ENCODE measurements around the gene KRT39.

KRT39 gene

GRCh38 chr17:40980596-40980995, 13.8 kb upstream of the KRT39 start:
- Histone ChIP-seq H3K4me3 (no peak overlapping the region), H3K9me3 (no peaks in the 10 kb centered on the region), H3K27me3 (peaks cover 0 to 10% of the 10 kb centered on the region in 2 donors), H3K36me3 (no peaks in the 10 kb centered on the region), H3K4me1 (peaks cover 0 to 7% (median 5%) of the 10 kb centered on the region in 4 donors), H3K27ac (no peak overlapping the region)
- intact Hi-C loops (cut with DNase I; ENCODE audit: low total_unique reads): no loop called here
- DNase-seq: no peak
- TF ChIP-seq CTCF (IDR thresholded peaks at IDR 0.05): no peak

GRCh38 chr17:40980117-40980516, 13.4 kb upstream of the KRT39 start:
- Histone ChIP-seq H3K36me3 (no peaks in the 10 kb centered on the region), H3K27ac (no peak overlapping the region), H3K9me3 (no peaks in the 10 kb centered on the region), H3K27me3 (peaks cover 0 to 10% of the 10 kb centered on the region in 2 donors), H3K4me3 (no peak overlapping the region), H3K4me1 (peaks cover 0 to 7% (median 5%) of the 10 kb centered on the region in 4 donors)
- DNase-seq: no peak
- no peak for TF ChIP-seq CTCF (IDR thresholded peaks at IDR 0.05)
- intact Hi-C loops (cut with DNase I; ENCODE audit: low total_unique reads): no loop called here

GRCh38 chr17:40978575-40979151, 11.9 kb upstream of the KRT39 start:
- no peak for TF ChIP-seq CTCF (IDR thresholded peaks at IDR 0.05)
- intact Hi-C loops (cut with DNase I; ENCODE audit: low total_unique reads): no loop called here
- peaks cover 0 to 10% of the 10 kb centered on the region in 2 donors for H3K27me3 ChIP-seq
- H3K27ac ChIP-seq: no peak overlapping the region
- no peaks in the 10 kb centered on the region for H3K36me3 ChIP-seq
- H3K4me3 ChIP-seq: no peak overlapping the region
- no peak for DNase-seq
- no peaks in the 10 kb centered on the region for H3K9me3 ChIP-seq
- H3K4me1 ChIP-seq: peaks cover 0 to 7% (median 5%) of the 10 kb centered on the region in 4 donors

- no peak for TF ChIP-seq CTCF (IDR thresholded peaks at IDR 0.05)
- H3K4me3 ChIP-seq: no peak overlapping the region
- H3K9me3 ChIP-seq: no peaks in the 10 kb centered on the region
- no peaks in the 10 kb centered on the region for H3K36me3 ChIP-seq
- DNase-seq: no peak
- H3K27me3 ChIP-seq: peaks cover 0 to 10% of the 10 kb centered on the region in 2 donors
- H3K27ac ChIP-seq: no peak overlapping the region
- peaks cover 0 to 2% (median 1%) of the 10 kb centered on the region in 4 donors for H3K4me1 ChIP-seq
- intact Hi-C loops (cut with DNase I; ENCODE audit: low total_unique reads): no loop called here
Measured at GRCh38 chr17:40975516-40975915, 8.8 kb upstream of the KRT39 start.

- H3K27ac ChIP-seq: no peak overlapping the region
- H3K4me3 ChIP-seq: no peak overlapping the region
- TF ChIP-seq CTCF (IDR thresholded peaks at IDR 0.05): no peak
- intact Hi-C loops (cut with DNase I; ENCODE audit: low total_unique reads): no loop called here
- H3K27me3 ChIP-seq: peaks cover 0 to 10% of the 10 kb centered on the region in 2 donors
- no peaks in the 10 kb centered on the region for H3K9me3 ChIP-seq
- H3K4me1 ChIP-seq: no peaks in the 10 kb centered on the region
- H3K36me3 ChIP-seq: no peaks in the 10 kb centered on the region
- DNase-seq: no peak
Measured at GRCh38 chr17:40974366-40974765, 7.6 kb upstream of the KRT39 start.

GRCh38 chr17:40967582-40967981, 834 bp upstream of the KRT39 start:
- no peak for TF ChIP-seq CTCF (IDR thresholded peaks at IDR 0.05)
- no peaks in the 10 kb centered on the region for H3K4me1 ChIP-seq
- intact Hi-C loops (cut with DNase I; ENCODE audit: low total_unique reads): no loop called here
- H3K27me3 ChIP-seq: no peaks in the 10 kb centered on the region
- H3K4me3 ChIP-seq: no peak overlapping the region
- H3K36me3 ChIP-seq: no peaks in the 10 kb centered on the region
- H3K9me3 ChIP-seq: peaks cover 0 to 5% (median 0%) of the 10 kb centered on the region in 3 donors
- no peak for DNase-seq
- no peak overlapping the region for H3K27ac ChIP-seq

Data from tibial artery (tissue), 4 donors.